ENCODE results near the gene CCDC183. TPM values are rescaled to one million over a fixed set of nuclear protein-coding genes. Genes with fewer than 3 reads are reported as not detected.
"Not testable (repeated sequence)": the region's sequence is repeated elsewhere in the genome, so short reads cannot be mapped to it uniquely, and the experiment has no call there.

CCDC183 gene
- total RNA-seq, 1 donor, result not detected

- no peak overlapping the region for H3K4me3 ChIP-seq (ENCODE audit: low read depth, low read length)
- TF ChIP-seq CTCF (IDR thresholded peaks at IDR 0.05; ENCODE audit: insufficient read depth, low read length), result no peak
These were observed 20.9 kb upstream of the CCDC183 start for GRCh38 chr9:136775191-136775590.

GRCh38 chr9:136776947-136777346, 19.2 kb upstream of the CCDC183 start:
- TF ChIP-seq CTCF (IDR thresholded peaks at IDR 0.05; ENCODE audit: insufficient read depth, low read length), result no peak
- no peak overlapping the region for H3K4me3 ChIP-seq (ENCODE audit: low read depth, low read length)
- DNase-seq (ENCODE audit: low read depth), result no peak

More at GRCh38 chr9:136775191-136775590, 20.9 kb upstream of the CCDC183 start:
- no peak for DNase-seq (ENCODE audit: low read depth)

DNA sequence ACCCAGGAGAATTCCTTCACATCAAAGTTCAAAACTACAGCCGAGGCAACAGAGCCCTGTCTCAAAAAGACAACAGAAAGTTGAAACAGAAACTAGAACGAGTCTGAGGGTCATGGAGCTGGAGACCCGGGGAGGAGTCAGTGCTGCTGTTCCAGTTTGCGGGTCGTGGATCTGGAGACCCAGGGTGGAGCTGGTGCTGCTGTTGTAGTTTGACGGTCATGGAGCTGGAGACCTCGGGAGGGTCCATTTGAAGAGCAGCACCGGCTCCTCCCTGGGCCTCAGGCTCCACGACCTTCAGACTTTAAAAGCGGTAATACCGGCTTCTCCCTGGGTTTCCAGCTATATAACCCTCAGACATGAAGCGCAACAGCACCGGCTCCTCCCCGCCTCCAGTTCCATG, 18.8 kb upstream of the CCDC183 start:
- TF ChIP-seq CTCF (IDR thresholded peaks at IDR 0.05; ENCODE audit: insufficient read depth, low read length), result no peak
- H3K4me3 ChIP-seq (ENCODE audit: low read depth, low read length), result no peak overlapping the region
- no peak for DNase-seq (ENCODE audit: low read depth)

DNA sequence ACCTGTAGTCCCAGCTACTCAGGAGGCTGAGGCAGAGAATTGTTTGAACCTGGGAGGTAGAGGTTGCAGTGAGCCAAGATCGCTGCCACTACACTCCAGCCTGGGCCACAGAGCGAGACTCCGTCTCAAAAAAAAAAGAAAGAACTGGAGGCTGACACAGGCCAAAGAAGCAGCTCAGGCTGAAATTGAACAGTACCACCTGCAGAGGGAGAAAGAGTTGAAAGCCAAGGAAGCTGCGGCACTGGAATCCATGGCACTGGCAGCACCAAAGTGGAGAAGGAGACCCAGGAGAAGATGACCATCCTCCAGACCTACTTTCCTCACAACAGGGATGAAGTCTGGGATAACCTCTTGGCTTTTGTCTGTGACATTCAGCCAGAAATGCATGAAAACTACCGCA, 16.3 kb upstream of the CCDC183 start:
- DNase-seq (ENCODE audit: low read depth), result no peak
- no peak overlapping the region for H3K4me3 ChIP-seq (ENCODE audit: low read depth, low read length)
- TF ChIP-seq CTCF (IDR thresholded peaks at IDR 0.05; ENCODE audit: insufficient read depth, low read length), result no peak

- no peak for TF ChIP-seq CTCF (IDR thresholded peaks at IDR 0.05; ENCODE audit: insufficient read depth, low read length)
- no peak for DNase-seq (ENCODE audit: low read depth)
- no peak overlapping the region for H3K4me3 ChIP-seq (ENCODE audit: low read depth, low read length)
These were observed 13.7 kb upstream of the CCDC183 start for GRCh38 chr9:136782452-136782851.

GRCh38 chr9:136784249-136784996, 11.7 kb upstream of the CCDC183 start:
- peak; percentile 57 for DNase-seq (ENCODE audit: low read depth)
- peak; percentile 31 for TF ChIP-seq CTCF (IDR thresholded peaks at IDR 0.05; ENCODE audit: insufficient read depth, low read length)

DNA sequence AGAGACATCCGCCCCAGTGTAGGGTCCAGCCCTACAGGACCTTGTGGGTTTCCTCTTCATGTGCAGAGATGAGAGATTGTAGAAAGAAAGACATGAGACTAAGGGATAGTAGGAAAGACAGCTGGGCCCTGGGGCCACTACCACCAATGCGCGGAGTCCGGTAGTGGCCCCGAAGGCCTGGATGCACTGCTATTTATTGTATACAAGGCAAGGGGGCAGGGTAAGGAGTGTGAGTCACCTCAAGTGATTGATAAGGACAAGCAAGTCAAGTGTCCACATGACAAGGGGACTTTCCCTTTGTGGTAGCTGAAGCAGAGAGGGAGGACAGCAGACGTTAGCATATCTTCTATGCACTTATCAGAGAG, 11.2 kb upstream of the CCDC183 start:
- DNase-seq (ENCODE audit: low read depth), result no peak
- H3K4me3 ChIP-seq (ENCODE audit: low read depth, low read length), result no peak overlapping the region
- no peak for TF ChIP-seq CTCF (IDR thresholded peaks at IDR 0.05; ENCODE audit: insufficient read depth, low read length)

More at GRCh38 chr9:136784249-136784996, 11.7 kb upstream of the CCDC183 start:
- no peak overlapping the region for H3K4me3 ChIP-seq (ENCODE audit: low read depth, low read length)

DNA sequence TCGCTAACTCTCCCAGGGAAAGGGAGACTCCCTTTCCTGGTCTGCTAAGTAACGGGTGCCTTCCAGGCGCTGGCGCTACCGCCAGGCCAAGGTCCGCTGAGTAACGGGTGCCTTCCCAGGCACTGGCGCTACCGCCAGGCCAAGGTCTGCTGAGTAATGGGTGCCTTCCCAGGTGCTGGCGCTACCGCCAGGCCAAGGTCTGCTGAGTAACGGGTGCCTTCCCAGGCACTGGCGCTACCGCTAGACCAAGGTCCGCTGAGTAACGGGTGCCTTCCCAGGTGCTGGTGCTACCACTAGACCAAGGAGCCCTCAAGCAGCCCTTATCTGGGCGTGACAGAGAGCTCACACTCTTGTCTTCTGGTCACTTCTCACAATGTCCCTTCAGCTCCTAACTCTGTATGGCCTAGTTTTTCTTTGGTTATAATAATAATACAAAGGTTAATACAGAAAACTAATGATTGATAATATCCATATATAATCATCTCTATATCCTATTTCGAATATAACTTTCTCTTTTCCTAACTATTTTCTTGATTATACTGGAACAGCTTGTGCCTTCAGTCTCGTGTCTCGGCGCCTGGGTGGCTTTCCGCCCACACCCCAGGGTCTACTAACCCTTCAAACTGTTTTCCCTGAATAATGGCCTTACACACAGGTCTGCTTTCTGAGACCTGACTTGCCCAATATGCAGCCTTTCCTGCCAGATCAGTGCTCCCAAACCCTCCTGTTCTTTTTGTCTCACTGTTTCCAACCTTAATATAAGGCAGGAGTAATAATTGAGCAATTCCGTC, 10.4 kb upstream of the CCDC183 start:
- H3K4me3 ChIP-seq (ENCODE audit: low read depth, low read length); DNase-seq (ENCODE audit: low read depth): not testable (repeated sequence)

Data from fibroblast of the aortic adventitia (primary cell).